GM23338 (cell line): ENCODE data around the gene ARHGEF11. TPM values are rescaled to one million over a fixed set of nuclear protein-coding genes. Genes with fewer than 3 reads are reported as not detected.

Source experiments
- CREB1 ChIP-seq: fragments of 250-450 bp; sonication (Bioruptor Pico); IDR thresholded peaks from 2 replicates; pipeline ENCODE4 v1.5.0; 2020; ENCODE audit warnings: low read depth, mild to moderate bottlenecking, moderate library complexity
- ETS1 ChIP-seq: IDR thresholded peaks from 2 replicates; pipeline ENCODE4 v1.6.1; 2016; ENCODE audit warnings: antibody characterized with exemption
- EZH2 ChIP-seq: fragments of 200-600 bp; sonication (generic); IDR thresholded peaks from one replicate; pipeline ENCODE4 v1.8.0; 2017; ENCODE audit warnings: antibody characterized with exemption, mild to moderate bottlenecking, low read depth; ENCODE audit not compliant: unreplicated experiment
- JUNB ChIP-seq: IDR thresholded peaks from one replicate; pipeline ENCODE4 v1.6.1; 2016; ENCODE audit warnings: antibody characterized with exemption; ENCODE audit not compliant: unreplicated experiment
- POLR2AphosphoS5 ChIP-seq: IDR thresholded peaks from 2 replicates; pipeline ENCODE4 v1.6.1; 2016; ENCODE audit warnings: antibody characterized with exemption, low read depth
- ZNF114 ChIP-seq: fragments of 250-450 bp; sonication (Bioruptor Pico); IDR thresholded peaks from 2 replicates; pipeline ENCODE4 v1.5.0; 2020; ENCODE audit warnings: mild to moderate bottlenecking, moderate library complexity
- ZNF331 ChIP-seq: fragments of 250-450 bp; sonication (Bioruptor Pico); IDR thresholded peaks from 2 replicates; pipeline ENCODE4 v1.5.0; 2020; ENCODE audit warnings: low read depth, mild to moderate bottlenecking, moderate library complexity
- polyA plus RNA-seq: library from polyadenylated mRNA; unstranded; fragments of >200 nt; fragmentation: Nextera tagmentation; extraction: Ambion mirVana; gene quantifications from 2 replicates; pipeline ENCODE4 v1.2.1, GENCODE V29; 2016
- total RNA-seq: library from RNA; depleted of rRNA; stranded (reverse); fragments of >200 nt; shearing (Covaris generic); gene quantifications from 2 replicates; pipeline ENCODE4 v1.2.3, GENCODE V29; 2014
- TF ChIP-seq, protein P1 (sequence below): fragments of 250-450 bp; sonication (Bioruptor Pico); IDR thresholded peaks from 2 replicates; pipeline ENCODE4 v1.5.0; 2020; ENCODE audit warnings: mild to moderate bottlenecking, moderate library complexity
- TF ChIP-seq, protein P2 (sequence below), 2 experiments: fragments of 200-600 bp in 1 of 2; sonication (generic) in 1 of 2; conservative IDR thresholded peaks; 2 replicates each; pipeline versions ENCODE4 v1.5.1 to v1.6.1; 2016 to 2017; ENCODE audit warnings: antibody characterized with exemption in 2 of 2, low read depth in 2 of 2, mild to moderate bottlenecking in 2 of 2, moderate library complexity in 1 of 2

The ARHGEF11 gene
- total and polyA plus RNA-seq, 2 experiments from 2014 or later, result 12.3 to 33.7 TPM

DNA sequence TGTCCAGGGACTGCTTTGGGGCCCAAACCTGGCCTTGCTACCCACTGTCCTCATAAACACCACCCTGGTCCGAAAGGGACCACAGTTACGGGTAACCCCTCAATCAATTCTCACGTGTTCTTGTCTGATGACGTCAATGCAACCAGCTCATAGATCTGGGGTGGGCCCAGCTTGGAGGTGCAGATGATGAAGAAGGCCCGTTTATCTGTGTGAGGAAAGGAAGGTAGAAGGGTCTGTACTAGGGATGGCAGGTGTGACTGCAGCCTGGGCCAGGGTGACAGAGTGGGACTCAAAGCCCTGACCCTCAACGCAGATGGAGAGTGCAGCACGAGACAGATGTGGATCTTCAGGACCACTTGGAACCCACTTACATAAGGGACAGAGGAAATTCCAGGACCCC, 103.0 kb downstream of the ARHGEF11 start (continued):
- TF ChIP-seq, protein P1, sequence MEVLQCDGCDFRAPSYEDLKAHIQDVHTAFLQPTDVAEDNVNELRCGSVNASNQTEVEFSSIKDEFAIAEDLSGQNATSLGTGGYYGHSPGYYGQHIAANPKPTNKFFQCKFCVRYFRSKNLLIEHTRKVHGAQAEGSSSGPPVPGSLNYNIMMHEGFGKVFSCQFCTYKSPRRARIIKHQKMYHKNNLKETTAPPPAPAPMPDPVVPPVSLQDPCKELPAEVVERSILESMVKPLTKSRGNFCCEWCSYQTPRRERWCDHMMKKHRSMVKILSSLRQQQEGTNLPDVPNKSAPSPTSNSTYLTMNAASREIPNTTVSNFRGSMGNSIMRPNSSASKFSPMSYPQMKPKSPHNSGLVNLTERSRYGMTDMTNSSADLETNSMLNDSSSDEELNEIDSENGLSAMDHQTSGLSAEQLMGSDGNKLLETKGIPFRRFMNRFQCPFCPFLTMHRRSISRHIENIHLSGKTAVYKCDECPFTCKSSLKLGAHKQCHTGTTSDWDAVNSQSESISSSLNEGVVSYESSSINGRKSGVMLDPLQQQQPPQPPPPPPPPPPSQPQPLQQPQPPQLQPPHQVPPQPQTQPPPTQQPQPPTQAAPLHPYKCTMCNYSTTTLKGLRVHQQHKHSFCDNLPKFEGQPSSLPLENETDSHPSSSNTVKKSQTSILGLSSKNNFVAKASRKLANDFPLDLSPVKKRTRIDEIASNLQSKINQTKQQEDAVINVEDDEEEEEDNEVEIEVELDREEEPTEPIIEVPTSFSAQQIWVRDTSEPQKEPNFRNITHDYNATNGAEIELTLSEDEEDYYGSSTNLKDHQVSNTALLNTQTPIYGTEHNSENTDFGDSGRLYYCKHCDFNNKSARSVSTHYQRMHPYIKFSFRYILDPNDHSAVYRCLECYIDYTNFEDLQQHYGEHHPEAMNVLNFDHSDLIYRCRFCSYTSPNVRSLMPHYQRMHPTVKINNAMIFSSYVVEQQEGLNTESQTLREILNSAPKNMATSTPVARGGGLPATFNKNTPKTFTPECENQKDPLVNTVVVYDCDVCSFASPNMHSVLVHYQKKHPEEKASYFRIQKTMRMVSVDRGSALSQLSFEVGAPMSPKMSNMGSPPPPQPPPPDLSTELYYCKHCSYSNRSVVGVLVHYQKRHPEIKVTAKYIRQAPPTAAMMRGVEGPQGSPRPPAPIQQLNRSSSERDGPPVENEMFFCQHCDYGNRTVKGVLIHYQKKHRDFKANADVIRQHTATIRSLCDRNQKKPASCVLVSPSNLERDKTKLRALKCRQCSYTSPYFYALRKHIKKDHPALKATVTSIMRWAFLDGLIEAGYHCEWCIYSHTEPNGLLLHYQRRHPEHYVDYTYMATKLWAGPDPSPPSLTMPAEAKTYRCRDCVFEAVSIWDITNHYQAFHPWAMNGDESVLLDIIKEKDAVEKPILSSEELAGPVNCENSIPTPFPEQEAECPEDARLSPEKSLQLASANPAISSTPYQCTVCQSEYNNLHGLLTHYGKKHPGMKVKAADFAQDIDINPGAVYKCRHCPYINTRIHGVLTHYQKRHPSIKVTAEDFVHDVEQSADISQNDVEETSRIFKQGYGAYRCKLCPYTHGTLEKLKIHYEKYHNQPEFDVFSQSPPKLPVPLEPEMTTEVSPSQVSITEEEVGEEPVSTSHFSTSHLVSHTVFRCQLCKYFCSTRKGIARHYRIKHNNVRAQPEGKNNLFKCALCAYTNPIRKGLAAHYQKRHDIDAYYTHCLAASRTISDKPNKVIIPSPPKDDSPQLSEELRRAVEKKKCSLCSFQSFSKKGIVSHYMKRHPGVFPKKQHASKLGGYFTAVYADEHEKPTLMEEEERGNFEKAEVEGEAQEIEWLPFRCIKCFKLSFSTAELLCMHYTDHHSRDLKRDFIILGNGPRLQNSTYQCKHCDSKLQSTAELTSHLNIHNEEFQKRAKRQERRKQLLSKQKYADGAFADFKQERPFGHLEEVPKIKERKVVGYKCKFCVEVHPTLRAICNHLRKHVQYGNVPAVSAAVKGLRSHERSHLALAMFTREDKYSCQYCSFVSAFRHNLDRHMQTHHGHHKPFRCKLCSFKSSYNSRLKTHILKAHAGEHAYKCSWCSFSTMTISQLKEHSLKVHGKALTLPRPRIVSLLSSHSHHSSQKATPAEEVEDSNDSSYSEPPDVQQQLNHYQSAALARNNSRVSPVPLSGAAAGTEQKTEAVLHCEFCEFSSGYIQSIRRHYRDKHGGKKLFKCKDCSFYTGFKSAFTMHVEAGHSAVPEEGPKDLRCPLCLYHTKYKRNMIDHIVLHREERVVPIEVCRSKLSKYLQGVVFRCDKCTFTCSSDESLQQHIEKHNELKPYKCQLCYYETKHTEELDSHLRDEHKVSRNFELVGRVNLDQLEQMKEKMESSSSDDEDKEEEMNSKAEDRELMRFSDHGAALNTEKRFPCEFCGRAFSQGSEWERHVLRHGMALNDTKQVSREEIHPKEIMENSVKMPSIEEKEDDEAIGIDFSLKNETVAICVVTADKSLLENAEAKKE (CRISPR knock-in tag), result no peak
- no peak for TF ChIP-seq JUNB
- no peak for TF ChIP-seq ZNF114
- TF ChIP-seq EZH2, result no peak
- TF ChIP-seq ZNF331, result no peak
- TF ChIP-seq POLR2AphosphoS5, result no peak
- TF ChIP-seq, protein P2, sequence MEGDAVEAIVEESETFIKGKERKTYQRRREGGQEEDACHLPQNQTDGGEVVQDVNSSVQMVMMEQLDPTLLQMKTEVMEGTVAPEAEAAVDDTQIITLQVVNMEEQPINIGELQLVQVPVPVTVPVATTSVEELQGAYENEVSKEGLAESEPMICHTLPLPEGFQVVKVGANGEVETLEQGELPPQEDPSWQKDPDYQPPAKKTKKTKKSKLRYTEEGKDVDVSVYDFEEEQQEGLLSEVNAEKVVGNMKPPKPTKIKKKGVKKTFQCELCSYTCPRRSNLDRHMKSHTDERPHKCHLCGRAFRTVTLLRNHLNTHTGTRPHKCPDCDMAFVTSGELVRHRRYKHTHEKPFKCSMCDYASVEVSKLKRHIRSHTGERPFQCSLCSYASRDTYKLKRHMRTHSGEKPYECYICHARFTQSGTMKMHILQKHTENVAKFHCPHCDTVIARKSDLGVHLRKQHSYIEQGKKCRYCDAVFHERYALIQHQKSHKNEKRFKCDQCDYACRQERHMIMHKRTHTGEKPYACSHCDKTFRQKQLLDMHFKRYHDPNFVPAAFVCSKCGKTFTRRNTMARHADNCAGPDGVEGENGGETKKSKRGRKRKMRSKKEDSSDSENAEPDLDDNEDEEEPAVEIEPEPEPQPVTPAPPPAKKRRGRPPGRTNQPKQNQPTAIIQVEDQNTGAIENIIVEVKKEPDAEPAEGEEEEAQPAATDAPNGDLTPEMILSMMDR (conservative IDR thresholded peaks at IDR 0.05; ENCODE audit: low read depth in 2 of 2), result no peak
- no peak for TF ChIP-seq ETS1
- TF ChIP-seq CREB1, result no peak
